ENCODE results near the gene MED13.
"Not testable (repeated sequence)": the region's sequence is repeated elsewhere in the genome, so short reads cannot be mapped to it uniquely, and the experiment has no call there.

The MED13 gene

DNA sequence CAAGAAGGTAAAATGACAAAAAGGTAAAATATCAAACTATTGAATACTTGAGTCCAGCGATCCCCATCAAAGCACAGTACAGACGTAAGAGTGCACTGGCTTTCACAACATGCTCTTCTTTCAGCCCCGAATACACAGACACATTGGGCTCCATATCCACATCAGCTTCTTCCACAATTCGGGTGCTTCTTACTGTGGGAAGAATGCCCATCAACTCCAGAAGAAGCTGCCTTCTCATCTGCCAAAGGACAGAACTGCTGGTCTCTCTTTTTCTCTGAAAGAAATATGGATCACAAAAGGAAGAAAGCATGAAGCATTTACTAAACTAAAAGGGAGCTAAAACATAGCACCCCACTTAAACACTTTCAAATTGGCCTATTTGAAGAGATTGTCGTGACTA lies 157.7 kb downstream of the MED13 start:
- DNase-seq (ENCODE audit: low read depth, low spot score) = no peak

DNA sequence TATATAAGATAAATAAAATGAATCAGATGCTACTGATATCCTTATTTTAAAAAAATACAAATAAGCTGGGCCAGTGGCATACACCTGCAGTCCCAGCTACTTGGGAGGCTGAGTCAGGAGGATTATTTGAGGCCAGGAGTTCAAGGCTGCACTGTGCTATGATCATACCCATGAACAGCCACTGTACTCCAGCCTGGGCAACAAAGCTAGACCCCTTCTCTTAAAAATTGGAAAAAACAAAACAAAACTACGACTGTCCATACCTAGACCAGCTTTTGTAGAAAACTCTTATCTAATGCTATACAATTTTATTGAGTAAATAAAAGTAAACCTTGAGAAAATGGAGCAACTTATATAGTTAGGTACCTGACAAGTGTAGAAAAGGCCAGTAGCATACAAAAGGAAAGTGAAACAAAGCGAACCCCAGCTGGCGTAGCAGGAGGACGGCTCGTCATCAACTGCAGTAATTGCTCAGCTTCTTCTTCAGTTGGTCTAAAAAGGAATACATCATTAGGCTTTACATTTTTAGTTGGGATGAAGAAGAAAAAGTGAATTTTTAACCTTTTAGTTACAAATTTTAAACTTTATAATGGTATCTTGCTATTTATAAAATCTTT lies 160.9 kb downstream of the MED13 start:
- no peak for DNase-seq (ENCODE audit: low read depth, low spot score)

DNA sequence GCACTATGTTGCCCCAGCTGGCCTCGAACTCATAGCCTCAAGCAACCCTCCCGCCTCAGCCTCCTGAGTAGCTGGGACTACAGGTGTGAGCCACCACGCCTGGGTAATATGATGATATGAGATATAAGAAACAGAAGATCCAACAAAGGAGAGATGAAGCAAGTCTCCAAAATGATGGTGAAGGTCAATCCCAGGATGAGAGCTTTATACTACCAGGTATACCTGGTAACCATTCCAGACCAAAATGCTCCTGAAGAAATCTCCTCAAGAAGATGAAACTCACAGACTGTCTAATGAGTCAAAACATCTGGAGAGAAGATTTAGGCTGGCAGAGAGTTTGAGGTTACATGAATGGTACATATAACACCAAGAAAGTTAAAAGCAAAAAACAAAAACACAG lies 161.8 kb downstream of the MED13 start:
- DNase-seq (ENCODE audit: low read depth, low spot score) = no peak

DNA sequence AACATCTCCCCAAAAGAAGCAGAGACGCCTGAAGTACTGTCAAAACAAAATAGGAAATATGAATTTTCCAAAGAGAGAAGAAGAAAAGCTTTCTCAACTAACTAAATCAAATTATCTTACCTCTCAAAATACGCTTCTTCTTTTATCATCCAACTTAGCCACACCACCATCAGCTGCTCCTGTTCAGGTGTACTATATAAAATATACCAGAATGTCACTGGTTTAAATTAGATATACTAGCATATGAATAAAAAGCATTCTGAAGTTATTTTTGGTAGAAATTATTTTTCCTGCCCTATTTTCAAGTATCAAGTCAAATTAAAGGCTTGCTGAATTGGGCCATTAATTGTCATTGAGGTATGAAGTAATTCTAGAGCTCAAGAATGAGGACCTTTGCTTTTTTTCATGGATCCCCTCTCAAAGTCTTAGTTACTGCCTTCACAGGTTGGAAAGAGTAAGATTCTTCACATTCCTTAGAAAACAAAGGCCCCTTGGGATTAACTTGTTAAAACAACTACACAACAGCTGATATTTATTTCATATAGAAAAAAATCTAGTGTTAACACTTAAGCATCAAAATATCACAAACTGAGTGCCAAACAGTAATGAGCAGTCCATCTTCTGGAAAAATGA lies 167.4 kb downstream of the MED13 start:
- DNase-seq (ENCODE audit: low read depth, low spot score) = no peak

DNA sequence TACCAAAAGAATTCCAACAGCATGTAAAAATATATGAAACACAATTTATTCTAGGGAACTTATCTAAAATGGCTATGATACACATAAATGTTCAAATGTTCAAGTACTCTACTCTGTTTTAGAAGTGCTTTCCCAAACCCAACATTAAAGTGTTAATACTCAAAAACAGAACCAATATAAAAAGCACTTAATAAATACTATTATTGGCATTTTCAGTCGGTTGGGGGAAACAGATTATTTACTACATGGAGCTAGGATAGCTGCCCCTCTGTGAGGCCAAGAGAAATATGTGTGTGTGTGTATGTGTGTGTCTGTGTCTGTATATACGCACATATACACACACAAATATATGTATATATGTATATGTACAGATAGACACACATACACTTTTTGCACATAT lies 169.7 kb downstream of the MED13 start:
- no peak for DNase-seq (ENCODE audit: low read depth, low spot score)

DNA sequence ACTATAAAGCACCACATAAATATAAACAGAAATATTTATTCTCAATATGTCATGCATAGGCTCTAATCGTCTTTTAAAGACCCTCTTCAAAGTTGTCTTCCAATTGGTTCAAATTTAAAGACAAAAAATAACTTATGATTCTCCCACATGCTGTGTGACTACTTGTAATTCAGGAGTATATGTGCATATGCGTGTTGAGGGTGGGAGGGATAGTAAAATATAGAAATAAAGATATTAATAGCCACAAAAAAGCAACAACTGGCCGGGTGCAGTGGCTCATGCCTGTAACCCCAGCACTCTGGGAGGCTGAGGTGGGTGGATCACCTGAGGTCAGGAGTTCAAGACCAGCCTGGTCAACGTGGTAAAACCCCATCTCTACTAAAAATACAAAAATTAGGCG lies 170.8 kb downstream of the MED13 start:
- DNase-seq (ENCODE audit: low read depth, low spot score) = not testable (repeated sequence)

Measured in activated CD4-positive, CD25-positive, alpha-beta regulatory T cell treated with anti-CD3 and anti-CD28 coated beads, Interleukin-2, amount 50 U/mL, for 16 hours (primary cell).